SK-N-MC (cell line): Measurements from ENCODE around the gene AP3B1.

Experiments used
- DNase-seq: peaks from one replicate; pipeline ENCODE4 v3.0.0-alpha.2; 2011; ENCODE audit warnings: low read depth, low spot score
- H3K27ac ChIP-seq: fragments of 200-600 bp; sonication (generic); 2 replicates; pipeline ENCODE4 v1.5.1; 2016; ENCODE audit warnings: mixed run types
- H3K36me3 ChIP-seq: fragments of 200-600 bp; sonication (generic); 2 replicates; pipeline ENCODE4 v1.6.1; 2017; ENCODE audit warnings: antibody characterized with exemption, low read length, mixed read lengths; ENCODE audit not compliant: insufficient read depth
- H3K4me3 ChIP-seq: fragments of 200-600 bp; sonication (generic); 2 replicates; pipeline ENCODE4 v1.5.1; 2016
- H3K9ac ChIP-seq: fragments of 200-600 bp; sonication (generic); 2 replicates; pipeline ENCODE4 v1.8.0; 2017; ENCODE audit warnings: mixed run types, mixed read lengths; ENCODE audit not compliant: insufficient read length
- H3K9me3 ChIP-seq: fragments of 200-600 bp; sonication (generic); 2 replicates; pipeline ENCODE4 v1.6.1; 2017; ENCODE audit warnings: low read depth, mild to moderate bottlenecking, antibody characterized with exemption, low read length, moderate library complexity, mixed read lengths
- EZH2 ChIP-seq: fragments of 200-600 bp; sonication (generic); IDR thresholded peaks from one replicate; pipeline ENCODE4 v1.6.1; 2017; ENCODE audit warnings: antibody characterized with exemption
- FOXP2 ChIP-seq: optimal IDR thresholded peaks from 2 replicates; pipeline ENCODE3; 2011; ENCODE audit warnings: mild to moderate bottlenecking, moderate library complexity; ENCODE audit not compliant: insufficient read depth; ENCODE audit errors: extremely low read length, control extremely low read depth
- POLR2AphosphoS5 ChIP-seq: IDR thresholded peaks from 2 replicates; pipeline ENCODE4 v1.6.1; 2012; ENCODE audit warnings: mild to moderate bottlenecking, low read depth, low read length, borderline replicate concordance

Gene AP3B1

DNA sequence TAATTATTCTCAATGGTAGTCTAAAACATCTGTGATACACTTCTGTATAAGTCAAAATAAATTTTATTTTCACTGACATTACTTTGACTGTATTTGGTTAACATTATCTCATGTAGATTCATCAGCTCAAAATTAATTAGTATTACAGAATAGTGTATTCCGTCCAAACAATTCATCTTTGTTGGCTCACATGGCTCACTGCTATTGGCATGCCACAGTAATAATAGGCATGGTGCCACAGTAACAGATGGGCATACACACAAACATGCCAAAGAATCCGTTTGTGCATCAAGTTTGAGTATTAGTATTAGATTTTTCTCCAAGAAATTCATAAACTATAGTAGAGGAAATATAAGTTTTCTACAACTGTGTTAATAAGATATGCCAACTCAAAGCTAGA, 14.2 kb downstream of the AP3B1 start:
- no peak overlapping the region for H3K9ac ChIP-seq
- no peak overlapping the region for H3K27ac ChIP-seq
- H3K4me3 ChIP-seq: no peak overlapping the region
- H3K9me3 ChIP-seq: no peaks in the 10 kb centered on the region
- DNase-seq: no peak
- no peaks in the 10 kb centered on the region for H3K36me3 ChIP-seq
- TF ChIP-seq POLR2AphosphoS5 (no peak), EZH2 (no peak), FOXP2 (no peak)

DNA sequence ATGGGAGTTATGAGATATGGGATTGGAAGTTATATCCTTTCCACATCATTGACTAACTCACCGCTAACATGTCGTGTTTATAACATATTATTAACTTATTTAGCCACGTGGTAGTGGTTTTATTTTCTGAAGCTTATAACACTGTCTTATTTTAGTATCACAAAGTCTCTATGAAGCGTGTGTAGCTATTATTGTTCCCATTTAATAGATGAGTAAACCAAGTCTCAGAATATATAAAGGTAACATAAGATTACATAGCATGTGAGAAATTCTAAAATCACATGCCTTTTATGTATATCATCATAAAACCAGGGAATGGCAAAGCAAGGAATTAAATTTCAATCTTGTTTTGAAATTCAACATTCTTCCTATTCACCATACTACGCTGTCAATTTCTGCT, 15.3 kb downstream of the AP3B1 start:
- no peaks in the 10 kb centered on the region for H3K36me3 ChIP-seq
- no peak for DNase-seq
- H3K27ac ChIP-seq: no peak overlapping the region
- no peak overlapping the region for H3K9ac ChIP-seq
- no peak overlapping the region for H3K4me3 ChIP-seq
- TF ChIP-seq EZH2: no peak
- TF ChIP-seq POLR2AphosphoS5: no peak
- no peak for TF ChIP-seq FOXP2
- H3K9me3 ChIP-seq: no peaks in the 10 kb centered on the region

DNA sequence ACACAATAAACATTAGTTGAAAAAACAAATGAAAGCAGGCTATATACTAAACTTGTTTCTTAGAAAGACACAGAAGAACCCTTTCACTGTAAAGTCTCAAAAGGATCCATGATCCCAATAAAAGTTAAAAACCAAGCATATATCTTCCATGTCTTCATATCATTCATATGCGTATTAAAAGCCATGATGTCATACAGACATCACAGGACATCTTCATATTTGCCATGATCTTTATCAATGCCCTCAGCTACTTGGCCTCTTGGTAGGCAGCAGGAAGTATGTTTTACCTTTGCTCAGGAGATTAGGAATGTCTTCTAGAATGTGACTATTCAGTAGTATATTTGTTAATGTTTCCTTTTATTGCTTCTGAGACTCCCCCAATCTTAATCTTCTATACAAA, 16.8 kb downstream of the AP3B1 start:
- DNase-seq: no peak
- H3K9ac ChIP-seq: no peak overlapping the region
- no peaks in the 10 kb centered on the region for H3K9me3 ChIP-seq
- no peak overlapping the region for H3K27ac ChIP-seq
- no peaks in the 10 kb centered on the region for H3K36me3 ChIP-seq
- no peak overlapping the region for H3K4me3 ChIP-seq
- TF ChIP-seq POLR2AphosphoS5 (no peak), EZH2 (no peak), FOXP2 (no peak)

DNA sequence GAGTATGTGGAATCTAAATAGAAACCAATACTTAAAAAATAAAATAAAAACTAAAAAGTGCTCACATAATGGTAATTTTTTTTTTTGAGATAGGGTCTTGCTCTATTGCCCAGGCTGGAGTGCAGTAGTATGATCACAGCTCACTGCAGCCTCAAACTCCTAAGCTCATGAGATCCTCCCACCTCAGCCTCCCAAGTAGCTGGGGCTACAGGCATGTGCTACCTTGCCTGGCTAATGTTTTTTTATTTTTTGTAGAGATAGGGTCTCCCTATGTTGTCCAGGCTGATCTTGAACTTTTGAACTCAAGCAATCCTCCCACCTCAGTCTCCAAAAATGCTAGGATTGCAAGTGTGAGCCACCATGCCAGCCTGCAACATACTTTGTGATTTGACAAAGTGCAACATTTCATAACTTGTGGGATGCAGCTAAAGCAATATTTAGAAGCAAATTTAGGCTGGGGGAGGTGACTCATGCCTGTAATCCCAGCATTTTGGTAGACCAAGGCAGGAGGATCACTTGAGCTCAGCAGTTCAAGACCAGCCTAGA, 18.4 kb downstream of the AP3B1 start:
- H3K4me3 ChIP-seq: no peak overlapping the region
- TF ChIP-seq POLR2AphosphoS5 (no peak), EZH2 (no peak), FOXP2 (no peak)
- H3K9ac ChIP-seq: no peak overlapping the region
- H3K9me3 ChIP-seq: no peaks in the 10 kb centered on the region
- H3K36me3 ChIP-seq: no peaks in the 10 kb centered on the region
- DNase-seq: no peak
- no peak overlapping the region for H3K27ac ChIP-seq

DNA sequence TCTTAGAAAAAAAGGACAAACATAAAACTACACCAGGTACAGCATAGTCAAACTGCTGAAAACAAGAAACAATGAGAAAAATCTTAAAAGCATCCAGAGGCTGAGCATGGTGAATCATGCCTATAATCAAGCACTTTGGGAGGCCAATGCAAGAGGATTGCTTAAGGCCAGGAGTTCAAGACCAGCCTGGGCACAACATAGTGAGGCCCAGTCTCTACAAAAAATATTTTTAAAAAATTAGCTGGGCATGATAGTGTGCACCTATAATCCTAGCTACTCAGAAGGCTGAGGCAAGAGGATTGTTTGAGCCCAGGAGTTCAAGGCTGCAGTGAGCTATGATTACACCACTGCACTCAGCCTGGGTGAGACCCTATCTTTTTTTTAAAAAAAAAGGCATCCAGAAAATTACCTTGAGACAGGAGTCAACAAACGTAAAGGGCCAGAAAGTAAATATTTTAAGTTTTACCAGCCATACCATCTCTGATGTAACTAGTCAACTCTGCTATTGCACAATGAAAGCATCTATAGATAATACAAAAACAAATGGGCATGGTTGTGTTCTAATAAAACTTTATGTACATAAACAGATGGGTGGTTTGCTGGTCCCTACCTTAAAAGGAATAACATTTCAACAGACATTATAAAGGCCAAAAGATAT, 19.8 kb downstream of the AP3B1 start:
- Histone ChIP-seq H3K36me3 (no peaks in the 10 kb centered on the region), H3K9ac (no peak overlapping the region), H3K27ac (no peak overlapping the region), H3K4me3 (no peak overlapping the region), H3K9me3 (no peaks in the 10 kb centered on the region)
- DNase-seq: no peak
- no peak for TF ChIP-seq POLR2AphosphoS5

DNA sequence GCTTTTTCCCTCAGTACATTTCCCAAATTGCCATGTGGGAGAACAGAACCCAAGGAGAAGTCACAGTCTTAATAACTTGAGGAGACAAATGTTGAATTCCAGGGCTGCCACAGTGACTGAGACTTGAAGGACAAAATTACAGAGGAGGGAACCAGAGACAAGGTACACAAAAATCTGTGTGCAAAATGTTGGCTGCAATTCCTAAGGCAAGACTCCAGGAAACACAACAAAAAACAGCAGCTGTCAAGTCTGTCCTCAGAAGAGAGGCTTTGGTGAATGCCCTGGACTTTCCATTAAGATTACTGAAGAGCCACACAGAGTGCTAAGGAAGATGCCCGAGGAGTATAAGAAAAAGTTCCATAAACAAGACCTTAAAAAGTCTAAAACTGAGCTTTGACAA, 21.1 kb downstream of the AP3B1 start:
- no peaks in the 10 kb centered on the region for H3K36me3 ChIP-seq
- H3K27ac ChIP-seq: no peak overlapping the region
- no peak overlapping the region for H3K9ac ChIP-seq
- DNase-seq: no peak
- TF ChIP-seq FOXP2 (no peak), EZH2 (no peak), POLR2AphosphoS5 (no peak)
- H3K9me3 ChIP-seq: no peaks in the 10 kb centered on the region
- H3K4me3 ChIP-seq: no peak overlapping the region

DNA sequence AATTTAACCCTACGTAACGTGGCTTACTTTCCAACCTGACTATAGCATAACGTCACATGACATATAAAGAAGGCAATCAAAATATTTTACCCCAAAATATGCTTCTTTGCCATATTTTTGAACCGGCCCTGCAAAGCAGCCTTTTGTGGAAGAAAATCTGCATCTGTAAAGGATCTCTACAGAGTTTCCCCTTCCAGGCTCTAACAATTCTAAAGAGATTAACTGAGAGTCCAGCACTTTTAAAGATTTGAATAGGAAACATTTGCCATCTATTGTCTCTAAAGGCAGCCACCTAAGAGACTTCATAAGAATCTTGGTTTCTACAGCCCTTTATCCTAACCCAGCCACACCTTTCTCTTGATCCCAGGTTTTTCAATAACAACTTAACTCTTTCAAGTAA, 22.7 kb downstream of the AP3B1 start:
- Histone ChIP-seq H3K9me3 (no peaks in the 10 kb centered on the region), H3K36me3 (no peaks in the 10 kb centered on the region), H3K27ac (no peak overlapping the region), H3K9ac (no peak overlapping the region), H3K4me3 (no peak overlapping the region)
- no peak for TF ChIP-seq FOXP2
- no peak for TF ChIP-seq EZH2
- no peak for TF ChIP-seq POLR2AphosphoS5
- no peak for DNase-seq

DNA sequence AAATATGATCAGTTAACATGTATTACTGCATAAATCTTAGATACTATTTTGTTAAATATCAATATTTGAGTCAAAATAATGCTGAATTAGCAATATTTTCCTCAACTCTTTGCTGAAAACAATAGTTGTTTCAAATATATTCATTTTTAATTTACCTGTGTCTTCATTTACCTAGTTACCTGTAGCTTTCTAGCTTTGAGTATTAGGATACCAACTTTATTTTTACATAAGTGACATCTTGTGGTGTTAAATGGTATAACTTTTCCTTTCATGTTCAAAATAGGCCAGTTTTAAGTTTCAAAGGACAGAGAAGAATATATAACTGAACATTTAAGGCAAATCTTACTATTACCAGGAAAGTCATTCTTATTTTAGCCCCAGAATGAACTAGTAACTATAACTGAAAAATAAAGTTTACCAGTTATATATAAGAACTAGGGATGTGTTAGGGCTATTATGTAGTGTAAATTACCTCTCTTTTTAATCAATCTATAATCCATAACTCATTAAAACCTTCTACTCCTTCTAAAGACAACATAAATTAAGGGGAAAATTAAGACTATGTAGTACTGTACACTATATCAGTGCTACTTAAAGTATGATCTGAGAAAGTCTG, 25.3 kb downstream of the AP3B1 start:
- Histone ChIP-seq H3K4me3 (no peak overlapping the region), H3K36me3 (0 out of 2 replicates have a peak, but pooled peaks cover 5% of the 10 kb centered on the region), H3K9ac (no peak overlapping the region), H3K27ac (no peak overlapping the region), H3K9me3 (no peaks in the 10 kb centered on the region)
- DNase-seq: no peak
- TF ChIP-seq EZH2 (no peak), POLR2AphosphoS5 (no peak), FOXP2 (no peak)

DNA sequence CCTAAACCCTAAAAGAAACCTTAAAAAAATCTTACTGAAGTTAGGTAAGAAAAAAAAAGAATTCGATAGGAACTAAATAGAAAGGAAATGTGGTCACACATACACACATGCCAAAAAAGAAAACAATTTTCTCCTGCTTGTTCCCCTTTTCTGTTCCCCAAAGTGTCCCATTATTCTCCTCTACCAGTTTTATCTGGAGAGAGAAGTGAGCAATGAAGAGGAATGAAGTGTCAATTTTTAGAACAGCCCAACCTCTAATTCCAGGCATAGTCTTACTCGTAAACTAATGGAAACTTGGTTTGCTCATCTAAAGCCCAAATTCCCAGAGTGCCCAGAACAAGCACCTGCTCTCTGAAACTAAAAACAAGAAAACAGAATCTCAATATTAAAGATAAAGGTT, 26.1 kb downstream of the AP3B1 start:
- Histone ChIP-seq H3K4me3 (no peak overlapping the region), H3K36me3 (0 out of 2 replicates have a peak, but pooled peaks cover 5% of the 10 kb centered on the region), H3K27ac (no peak overlapping the region), H3K9me3 (no peaks in the 10 kb centered on the region), H3K9ac (no peak overlapping the region)
- no peak for TF ChIP-seq FOXP2
- no peak for TF ChIP-seq EZH2
- TF ChIP-seq POLR2AphosphoS5: no peak
- no peak for DNase-seq
